Measurements from ENCODE around the gene SORCS2.

SORCS2 gene

GRCh38 chr4:7425591-7426468, 233.5 kb downstream of the SORCS2 start:
- POLR2A ChIA-PET: no interaction called here
- TF ChIP-seq ELF4 (IDR thresholded peaks at IDR 0.05) (no peak), TARDBP (IDR thresholded peaks at IDR 0.05) (no peak), NFRKB (IDR thresholded peaks at IDR 0.05) (no peak), PKNOX1 (IDR thresholded peaks at IDR 0.05) (no peak), BHLHE40 (IDR thresholded peaks at IDR 0.05; ENCODE audit: borderline replicate concordance) (no peak)
- CTCF ChIA-PET: no interaction called here
- DNase-seq (ENCODE audit: extremely low spot score): no peak

- POLR2A ChIA-PET: no interaction called here
- TF ChIP-seq HDGF (IDR thresholded peaks at IDR 0.05; ENCODE audit: borderline replicate concordance): no peak
- TF ChIP-seq ZNF384 (IDR thresholded peaks at IDR 0.05): no peak
- TF ChIP-seq FOXM1 (IDR thresholded peaks at IDR 0.05; ENCODE audit: borderline replicate concordance): no peak
- TF ChIP-seq BHLHE40 (IDR thresholded peaks at IDR 0.05; ENCODE audit: borderline replicate concordance): no peak
- no peak for TF ChIP-seq FOXA1 (IDR thresholded peaks at IDR 0.05)
- no peak for TF ChIP-seq SUZ12 (IDR thresholded peaks at IDR 0.05)
- TF ChIP-seq TARDBP (IDR thresholded peaks at IDR 0.05): no peak
- no peak for TF ChIP-seq PKNOX1 (IDR thresholded peaks at IDR 0.05)
- TF ChIP-seq NFRKB (IDR thresholded peaks at IDR 0.05): no peak
- no peak for TF ChIP-seq ARNT (IDR thresholded peaks at IDR 0.05)
- TF ChIP-seq ELF4 (IDR thresholded peaks at IDR 0.05): no peak
- no peak for TF ChIP-seq L3MBTL2 (conservative IDR thresholded peaks at IDR 0.05)
- TF ChIP-seq FOXK2 (IDR thresholded peaks at IDR 0.05): no peak
- no peak for TF ChIP-seq SP1 (IDR thresholded peaks at IDR 0.05)
- TF ChIP-seq LEF1 (IDR thresholded peaks at IDR 0.05; ENCODE audit: borderline replicate concordance): no peak
- TF ChIP-seq CTBP1 (IDR thresholded peaks at IDR 0.05; ENCODE audit: borderline replicate concordance): no peak
- CTCF ChIA-PET: no interaction called here
- no peak for DNase-seq (ENCODE audit: extremely low spot score)
Observed at GRCh38 chr4:7426525-7427171, 234.3 kb downstream of the SORCS2 start.

- CTCF ChIA-PET: no interaction called here
- POLR2A ChIA-PET: no interaction called here
- TF ChIP-seq SP1 (IDR thresholded peaks at IDR 0.05) (no peak), FOXM1 (IDR thresholded peaks at IDR 0.05; ENCODE audit: borderline replicate concordance) (no peak), NFRKB (IDR thresholded peaks at IDR 0.05) (no peak), HDGF (IDR thresholded peaks at IDR 0.05; ENCODE audit: borderline replicate concordance) (no peak), PKNOX1 (IDR thresholded peaks at IDR 0.05) (no peak), FOXA1 (IDR thresholded peaks at IDR 0.05) (no peak), CTBP1 (IDR thresholded peaks at IDR 0.05; ENCODE audit: borderline replicate concordance) (no peak), TARDBP (IDR thresholded peaks at IDR 0.05) (no peak), FOXK2 (IDR thresholded peaks at IDR 0.05) (no peak), L3MBTL2 (conservative IDR thresholded peaks at IDR 0.05) (no peak), SUZ12 (IDR thresholded peaks at IDR 0.05) (no peak), LEF1 (IDR thresholded peaks at IDR 0.05; ENCODE audit: borderline replicate concordance) (no peak), ARNT (IDR thresholded peaks at IDR 0.05) (no peak), BHLHE40 (IDR thresholded peaks at IDR 0.05; ENCODE audit: borderline replicate concordance) (no peak)
- DNase-seq (ENCODE audit: extremely low spot score): no peak
Observed at GRCh38 chr4:7427361-7427760, 235.0 kb downstream of the SORCS2 start.

GRCh38 chr4:7427831-7428260, 235.5 kb downstream of the SORCS2 start:
- ChIA-PET POLR2A (no interaction called here), CTCF (no interaction called here)
- no peak for DNase-seq (ENCODE audit: extremely low spot score)
- no peak for TF ChIP-seq ELF4 (IDR thresholded peaks at IDR 0.05)
- no peak for TF ChIP-seq BHLHE40 (IDR thresholded peaks at IDR 0.05; ENCODE audit: borderline replicate concordance)

- POLR2A ChIA-PET: no interaction called here
- CTCF ChIA-PET: no interaction called here
- TF ChIP-seq ARNT (IDR thresholded peaks at IDR 0.05) (no peak), NFRKB (IDR thresholded peaks at IDR 0.05) (no peak), HDGF (IDR thresholded peaks at IDR 0.05; ENCODE audit: borderline replicate concordance) (no peak), SP1 (IDR thresholded peaks at IDR 0.05) (no peak), BHLHE40 (IDR thresholded peaks at IDR 0.05; ENCODE audit: borderline replicate concordance) (no peak), L3MBTL2 (conservative IDR thresholded peaks at IDR 0.05) (no peak), ELF4 (IDR thresholded peaks at IDR 0.05) (no peak), SUZ12 (IDR thresholded peaks at IDR 0.05) (no peak)
- DNase-seq (ENCODE audit: extremely low spot score): no peak
Observed at GRCh38 chr4:7428261-7429068, 236.1 kb downstream of the SORCS2 start.

- DNase-seq (ENCODE audit: extremely low spot score): no peak
- ChIA-PET POLR2A (no interaction called here), CTCF (no interaction called here)
- TF ChIP-seq BHLHE40 (IDR thresholded peaks at IDR 0.05; ENCODE audit: borderline replicate concordance) (no peak), FOXM1 (IDR thresholded peaks at IDR 0.05; ENCODE audit: borderline replicate concordance) (no peak), LEF1 (IDR thresholded peaks at IDR 0.05; ENCODE audit: borderline replicate concordance) (no peak), CTBP1 (IDR thresholded peaks at IDR 0.05; ENCODE audit: borderline replicate concordance) (no peak), ZNF384 (IDR thresholded peaks at IDR 0.05) (no peak), SUZ12 (IDR thresholded peaks at IDR 0.05) (no peak), TARDBP (IDR thresholded peaks at IDR 0.05) (no peak), ELF4 (IDR thresholded peaks at IDR 0.05) (no peak), ARNT (IDR thresholded peaks at IDR 0.05) (no peak), L3MBTL2 (conservative IDR thresholded peaks at IDR 0.05) (no peak), FOXK2 (IDR thresholded peaks at IDR 0.05) (no peak)
Observed at GRCh38 chr4:7429069-7429416, 236.7 kb downstream of the SORCS2 start.
